WTC11 (cell line): Measurements from ENCODE around the gene RHOT2.
A peak's percentile ranks its signal among the peaks of the same experiment; 100 is the strongest.
"Not testable (repeated sequence)": the region's sequence is repeated elsewhere in the genome, so short reads cannot be mapped to it uniquely, and the experiment has no call there.

ENCODE experiments used
- ATF3 ChIP-seq: sonication (generic); formaldehyde crosslinking; conservative IDR thresholded peaks from 2 replicates; pipeline ENCODE4 v1.8.1; 2022; ENCODE audit warnings: mild to moderate bottlenecking, missing genetic modification reagents
- CREM ChIP-seq: sonication (generic); formaldehyde crosslinking; IDR thresholded peaks from 2 replicates; pipeline ENCODE4 v1.8.1; 2022; ENCODE audit warnings: mild to moderate bottlenecking, missing genetic modification reagents, moderate library complexity
- CTCF ChIP-seq: fragments of 200-600 bp; IDR thresholded peaks from 2 replicates; pipeline ENCODE4 v1.8.0; 2022; ENCODE audit warnings: antibody characterized with exemption
- ELF4 ChIP-seq: sonication (generic); formaldehyde crosslinking; IDR thresholded peaks from 2 replicates; pipeline ENCODE4 v1.8.1; 2022; ENCODE audit warnings: low read depth, mild to moderate bottlenecking, moderate library complexity, missing genetic modification reagents
- GABPB1 ChIP-seq: sonication (generic); formaldehyde crosslinking; IDR thresholded peaks from 2 replicates; pipeline ENCODE4 v1.8.1; 2023; ENCODE audit warnings: mild to moderate bottlenecking, missing genetic modification reagents
- TEAD1 ChIP-seq: sonication (generic); formaldehyde crosslinking; IDR thresholded peaks from 2 replicates; pipeline ENCODE4 v1.8.0; 2022; ENCODE audit warnings: mild to moderate bottlenecking, missing genetic modification reagents

- TF ChIP-seq ELF4 (CRISPR knock-in tag); GABPB1 (CRISPR knock-in tag); ATF3 (CRISPR knock-in tag); CREM (CRISPR knock-in tag); TEAD1: not testable (repeated sequence)
- peak; percentile 44 for TF ChIP-seq CTCF
Measured at GRCh38 chr16:712740-713250, 44.9 kb downstream of the RHOT2 start.
